Measurements from ENCODE around the gene SVIP. TPM values are rescaled to one million over a fixed set of nuclear protein-coding genes. Genes with fewer than 3 reads are reported as not detected.

SVIP gene
- total RNA-seq, 1 donor from 2014 or later: 17.9 TPM

DNA sequence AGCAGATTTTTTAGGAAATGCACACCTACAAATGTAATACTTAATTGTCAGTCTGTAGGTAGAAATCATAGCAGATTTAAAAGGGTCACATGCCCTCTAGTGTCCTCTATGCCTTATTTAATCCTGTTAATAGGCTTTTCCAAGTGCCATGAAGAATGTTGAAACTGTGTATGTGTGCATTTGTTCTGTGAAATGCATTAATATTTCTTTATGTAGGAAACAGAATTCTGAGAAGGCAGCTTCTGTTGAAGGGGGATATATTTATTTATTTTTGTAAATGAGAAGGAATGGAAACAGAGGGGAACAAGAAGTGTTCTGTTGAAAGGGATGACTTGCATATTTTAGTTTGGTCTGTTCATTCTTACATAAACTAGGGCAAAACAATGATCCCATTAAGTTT, 51.0 kb downstream of the SVIP start:
- Mint-ChIP-seq H3K4me1 (ENCODE audit: unreplicated experiment) (no peaks in the 10 kb centered on the region), H3K27ac (ENCODE audit: unreplicated experiment) (no peak overlapping the region), H3K9me3 (ENCODE audit: unreplicated experiment) (no peaks in the 10 kb centered on the region), H3K27me3 (ENCODE audit: unreplicated experiment) (no peaks in the 10 kb centered on the region), H3K4me3 (ENCODE audit: unreplicated experiment) (no peak overlapping the region), H3K36me3 (ENCODE audit: low read depth, unreplicated experiment) (no peaks in the 10 kb centered on the region)
- TF ChIP-seq, protein P1, sequence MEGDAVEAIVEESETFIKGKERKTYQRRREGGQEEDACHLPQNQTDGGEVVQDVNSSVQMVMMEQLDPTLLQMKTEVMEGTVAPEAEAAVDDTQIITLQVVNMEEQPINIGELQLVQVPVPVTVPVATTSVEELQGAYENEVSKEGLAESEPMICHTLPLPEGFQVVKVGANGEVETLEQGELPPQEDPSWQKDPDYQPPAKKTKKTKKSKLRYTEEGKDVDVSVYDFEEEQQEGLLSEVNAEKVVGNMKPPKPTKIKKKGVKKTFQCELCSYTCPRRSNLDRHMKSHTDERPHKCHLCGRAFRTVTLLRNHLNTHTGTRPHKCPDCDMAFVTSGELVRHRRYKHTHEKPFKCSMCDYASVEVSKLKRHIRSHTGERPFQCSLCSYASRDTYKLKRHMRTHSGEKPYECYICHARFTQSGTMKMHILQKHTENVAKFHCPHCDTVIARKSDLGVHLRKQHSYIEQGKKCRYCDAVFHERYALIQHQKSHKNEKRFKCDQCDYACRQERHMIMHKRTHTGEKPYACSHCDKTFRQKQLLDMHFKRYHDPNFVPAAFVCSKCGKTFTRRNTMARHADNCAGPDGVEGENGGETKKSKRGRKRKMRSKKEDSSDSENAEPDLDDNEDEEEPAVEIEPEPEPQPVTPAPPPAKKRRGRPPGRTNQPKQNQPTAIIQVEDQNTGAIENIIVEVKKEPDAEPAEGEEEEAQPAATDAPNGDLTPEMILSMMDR (IDR thresholded peaks at IDR 0.05; ENCODE audit: unreplicated experiment): no peak
- DNase-seq (ENCODE audit: low spot score): no peak

DNA sequence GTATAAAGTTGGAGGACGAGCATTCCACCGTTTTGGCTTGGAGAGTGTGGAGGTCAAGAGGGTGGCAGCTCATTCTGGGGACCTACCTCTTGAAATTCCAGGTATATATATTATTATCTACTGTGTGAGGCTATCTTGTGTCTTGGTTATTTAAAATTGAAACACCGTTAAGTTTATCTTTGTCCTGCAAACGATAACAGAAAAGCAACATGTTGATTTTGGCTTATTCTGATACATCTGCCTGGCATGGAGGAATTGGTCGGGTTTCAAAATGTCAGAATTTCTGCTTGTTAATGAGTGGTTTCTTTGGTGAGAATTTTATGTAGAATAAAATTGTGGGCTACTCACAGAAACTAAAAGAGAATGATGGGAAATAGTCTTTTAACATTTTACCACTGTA, 54.4 kb downstream of the SVIP start:
- DNase-seq (ENCODE audit: low spot score): no peak
- Mint-ChIP-seq H3K4me1 (ENCODE audit: unreplicated experiment) (no peaks in the 10 kb centered on the region), H3K27me3 (ENCODE audit: unreplicated experiment) (no peaks in the 10 kb centered on the region), H3K9me3 (ENCODE audit: unreplicated experiment) (no peaks in the 10 kb centered on the region), H3K27ac (ENCODE audit: unreplicated experiment) (no peak overlapping the region), H3K36me3 (ENCODE audit: low read depth, unreplicated experiment) (no peaks in the 10 kb centered on the region), H3K4me3 (ENCODE audit: unreplicated experiment) (no peak overlapping the region)
- TF ChIP-seq, protein P1 (IDR thresholded peaks at IDR 0.05; ENCODE audit: unreplicated experiment): no peak

DNA sequence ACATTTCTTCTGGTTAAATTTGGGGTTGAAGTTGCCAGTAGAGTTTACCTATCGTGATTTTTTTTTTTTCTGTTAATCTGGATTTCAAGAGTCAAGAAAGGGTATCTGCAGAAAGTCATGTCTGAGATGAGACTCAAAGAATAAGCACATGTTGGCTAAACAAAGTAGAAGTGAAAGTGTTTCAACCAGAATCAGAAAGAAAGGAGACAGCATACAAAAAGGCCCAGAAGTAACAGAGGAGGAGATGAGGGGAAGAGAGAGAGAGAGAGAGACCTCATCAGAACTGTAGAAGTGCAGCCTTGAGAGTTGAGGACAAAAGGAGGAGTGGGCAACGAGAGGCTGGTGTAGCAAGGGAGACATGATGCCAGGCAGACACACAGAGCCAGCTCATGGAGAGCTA, 54.9 kb downstream of the SVIP start:
- no peaks in the 10 kb centered on the region for H3K4me1 Mint-ChIP-seq (ENCODE audit: unreplicated experiment)
- H3K4me3 Mint-ChIP-seq (ENCODE audit: unreplicated experiment): no peak overlapping the region
- no peaks in the 10 kb centered on the region for H3K9me3 Mint-ChIP-seq (ENCODE audit: unreplicated experiment)
- H3K27ac Mint-ChIP-seq (ENCODE audit: unreplicated experiment): no peak overlapping the region
- no peaks in the 10 kb centered on the region for H3K27me3 Mint-ChIP-seq (ENCODE audit: unreplicated experiment)
- DNase-seq (ENCODE audit: low spot score): no peak
- no peaks in the 10 kb centered on the region for H3K36me3 Mint-ChIP-seq (ENCODE audit: low read depth, unreplicated experiment)
- TF ChIP-seq, protein P1 (IDR thresholded peaks at IDR 0.05; ENCODE audit: unreplicated experiment): no peak

DNA sequence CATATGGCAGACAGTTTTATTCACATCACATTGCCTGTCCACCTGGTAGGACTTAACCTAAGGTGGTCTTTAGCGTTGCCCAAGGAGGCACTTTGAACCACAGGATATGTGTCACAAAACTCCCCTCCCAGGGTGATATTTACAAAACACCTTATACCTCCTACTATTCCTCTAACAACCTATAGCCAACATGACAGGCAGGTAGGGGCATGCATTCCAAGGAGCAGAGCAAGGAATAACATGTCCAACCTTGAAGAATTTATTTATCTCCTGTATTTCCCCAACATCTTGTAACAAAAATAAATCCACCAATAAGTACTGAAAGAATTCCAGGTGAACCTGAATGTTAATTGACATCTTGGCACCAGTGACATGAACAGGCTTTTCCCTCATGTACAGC, 60.5 kb downstream of the SVIP start:
- DNase-seq (ENCODE audit: low spot score): no peak
- Mint-ChIP-seq H3K4me1 (ENCODE audit: unreplicated experiment) (no peaks in the 10 kb centered on the region), H3K4me3 (ENCODE audit: unreplicated experiment) (no peak overlapping the region), H3K27me3 (ENCODE audit: unreplicated experiment) (no peaks in the 10 kb centered on the region), H3K36me3 (ENCODE audit: low read depth, unreplicated experiment) (no peaks in the 10 kb centered on the region), H3K9me3 (ENCODE audit: unreplicated experiment) (no peaks in the 10 kb centered on the region), H3K27ac (ENCODE audit: unreplicated experiment) (no peak overlapping the region)
- TF ChIP-seq, protein P1 (IDR thresholded peaks at IDR 0.05; ENCODE audit: unreplicated experiment): no peak

Other genes with a start within 250 kb of the SVIP start
- 9.3 TPM for gene FANCF, start 204.0 kb downstream of the SVIP start, total RNA-seq (ENCODE audit: unreplicated experiment)
- 1.4 TPM for gene GAS2, start 163.2 kb downstream of the SVIP start, total RNA-seq (ENCODE audit: unreplicated experiment)
- gene CCDC179, start 30.7 kb upstream of the SVIP start, total RNA-seq (ENCODE audit: unreplicated experiment): not detected

Data from endothelial cell (in vitro differentiated cells).